Ramos (cell line): ENCODE results near the gene AP2A2.
"Not testable (repeated sequence)": the region's sequence is repeated elsewhere in the genome, so short reads cannot be mapped to it uniquely, and the experiment has no call there.

ENCODE experiments used
- in situ Hi-C: fragments of 300-500 bp; cut with MboI; formaldehyde crosslinking; loops from one replicate; pipeline ENCODE4 v1.14.3; 2022; ENCODE audit warnings: low sequenced_read_pairs; ENCODE audit not compliant: unreplicated experiment

Gene AP2A2

GRCh38 chr11:952406-953385, 27.0 kb downstream of the AP2A2 start:
- in situ Hi-C loops = no loop called here

DNA sequence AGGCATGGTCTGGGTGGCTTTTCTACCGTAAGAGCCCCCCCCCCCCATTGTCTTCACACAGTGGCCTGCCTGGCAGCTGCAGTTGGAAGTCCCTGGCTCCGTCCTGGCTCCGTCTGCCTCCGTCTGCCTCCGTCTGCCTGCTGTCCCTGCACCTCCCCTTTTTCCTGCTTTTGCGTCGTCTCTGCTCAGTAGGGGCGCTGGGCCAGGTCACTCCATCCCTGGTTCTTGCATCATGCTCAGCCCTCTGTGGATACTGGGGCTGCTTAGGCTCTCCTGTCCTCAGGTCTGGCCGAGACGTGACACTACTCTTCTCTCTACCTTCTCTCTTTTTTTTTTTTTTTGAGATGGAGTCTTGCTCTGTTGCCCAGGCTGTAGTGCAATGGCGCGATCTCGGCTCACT, 27.8 kb downstream of the AP2A2 start:
- in situ Hi-C loops = no loop called here

DNA sequence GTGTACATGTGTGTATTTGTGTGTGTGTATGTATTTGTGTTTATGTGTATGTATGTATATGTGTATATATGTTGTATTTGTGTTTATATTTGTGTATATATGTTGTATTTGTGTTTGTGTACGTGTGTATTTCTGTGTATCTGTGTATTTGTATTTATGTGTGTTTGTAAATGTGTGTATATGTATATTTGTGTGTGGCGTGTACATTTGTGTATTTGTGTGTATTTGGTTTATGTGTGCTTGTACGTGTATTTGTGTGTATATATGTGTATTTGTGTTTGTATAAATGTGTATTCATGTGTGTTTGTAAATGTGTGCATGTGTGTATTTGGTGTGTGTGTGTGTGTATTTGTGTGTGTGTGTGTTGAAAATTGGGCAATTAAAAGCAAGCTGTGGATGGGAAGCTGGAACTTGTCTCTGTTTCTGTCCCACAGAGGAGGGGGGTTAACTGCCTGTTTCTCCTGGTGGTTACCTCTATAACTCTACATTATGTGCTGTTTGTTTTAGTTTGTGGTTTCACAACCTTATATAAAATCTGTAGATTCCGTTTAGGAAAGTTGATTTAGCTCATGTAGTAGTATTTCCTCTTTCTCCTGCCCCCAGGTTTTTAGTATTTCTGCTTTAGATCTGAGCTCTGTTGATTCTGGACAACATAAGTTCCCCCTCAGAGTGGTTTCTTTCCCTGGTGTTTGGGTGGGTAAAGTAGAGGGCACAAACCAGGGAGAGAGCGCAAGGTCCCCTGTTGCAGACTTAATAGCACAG, 28.9 kb downstream of the AP2A2 start:
- in situ Hi-C loops = no loop called here

DNA sequence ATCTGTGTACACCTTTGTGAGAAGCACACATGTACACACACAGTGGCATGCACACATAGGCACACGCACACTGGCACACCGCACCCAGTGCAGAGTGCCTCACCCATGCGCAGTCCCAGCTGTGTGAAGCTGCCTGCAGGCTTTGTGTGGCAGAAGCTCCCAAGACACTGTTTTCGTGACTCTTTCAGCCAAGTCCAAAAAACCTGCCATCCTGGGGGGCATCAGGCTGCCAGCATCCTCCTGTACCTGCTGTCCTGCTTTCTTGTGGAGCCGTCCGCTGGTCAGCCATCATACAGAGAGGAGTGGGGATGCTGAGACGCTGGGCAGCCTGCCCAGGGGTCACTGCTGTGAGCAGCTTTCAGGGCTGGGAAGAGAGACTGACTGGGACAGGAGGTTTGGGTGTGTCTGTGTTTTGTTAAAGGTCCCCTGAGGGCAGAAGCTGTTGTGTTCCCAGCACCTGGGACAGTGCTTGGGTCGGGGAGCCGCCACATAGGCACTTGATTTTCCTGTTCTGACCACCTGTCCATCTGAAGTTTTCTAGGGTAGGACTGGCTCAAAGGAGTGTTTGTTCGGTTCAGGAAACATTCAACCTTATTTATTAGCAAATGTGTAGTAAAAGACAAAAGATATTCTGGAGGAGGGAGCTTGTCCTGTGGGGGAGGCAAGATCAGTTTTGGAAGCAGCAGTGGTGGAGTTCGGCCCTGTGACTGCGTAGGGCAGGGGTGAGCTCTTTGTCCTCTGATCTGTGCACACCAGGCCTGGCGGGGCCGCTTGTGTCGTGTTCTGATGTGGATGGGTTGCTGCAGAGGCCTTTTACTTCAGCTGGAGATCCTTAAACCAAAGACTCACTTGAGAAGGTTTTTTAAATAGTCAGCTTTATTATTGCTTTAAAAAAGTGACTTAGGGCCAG, 29.7 kb downstream of the AP2A2 start:
- in situ Hi-C loops = no loop called here

DNA sequence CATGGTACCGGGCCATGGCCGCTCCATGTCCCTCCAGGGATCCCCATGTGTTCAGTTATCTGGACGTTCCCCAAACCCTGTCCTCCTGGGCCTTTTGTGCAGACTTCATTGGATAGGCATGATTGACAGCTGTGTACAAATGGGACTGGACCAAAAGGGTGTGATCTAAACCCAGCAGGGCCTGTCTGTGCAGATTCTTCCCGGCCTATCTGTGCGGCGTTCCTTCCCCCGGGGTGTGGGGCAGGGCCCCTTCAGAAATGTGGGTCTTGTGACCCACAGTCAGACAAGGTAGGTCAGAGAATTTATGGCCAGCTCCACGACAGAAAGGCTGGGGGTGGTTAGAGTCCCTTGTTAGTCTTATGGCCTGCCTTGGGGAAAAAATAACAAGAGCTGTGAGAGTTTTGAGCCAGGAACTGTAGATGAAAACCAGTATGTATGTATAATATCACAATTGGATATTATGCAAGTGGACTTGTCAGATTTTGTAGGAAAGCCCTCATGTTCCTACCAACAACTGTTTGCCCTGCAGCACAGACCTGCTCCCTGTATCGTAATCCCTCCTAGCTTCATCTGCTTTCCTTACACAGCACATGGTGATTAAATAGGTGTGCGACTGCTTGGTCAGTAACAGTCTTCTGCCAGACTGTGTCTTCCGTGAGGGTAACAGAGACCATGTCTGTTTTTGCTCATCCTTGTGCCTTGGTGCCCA, 31.7 kb downstream of the AP2A2 start:
- in situ Hi-C loops = no loop called here

DNA sequence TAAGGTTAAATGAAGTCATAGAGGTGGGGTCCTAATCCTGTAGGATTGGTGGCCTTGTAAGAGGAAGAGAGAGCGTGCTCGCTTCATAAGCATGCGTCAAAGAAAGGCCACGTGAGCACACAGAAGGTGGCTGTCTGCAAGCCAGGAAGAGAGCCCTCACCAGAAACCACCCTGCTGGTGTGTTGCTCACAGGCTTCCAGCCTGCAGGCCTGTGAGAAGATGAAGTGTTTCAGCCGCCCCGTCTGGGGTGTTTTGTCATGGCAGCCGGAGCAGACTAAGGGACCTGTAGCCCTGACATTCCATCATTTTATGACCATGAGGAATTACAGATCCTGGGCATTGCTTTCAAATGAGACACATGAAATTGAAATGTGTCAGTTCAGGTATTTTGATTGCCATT, 32.4 kb downstream of the AP2A2 start:
- in situ Hi-C loops = no loop called here

DNA sequence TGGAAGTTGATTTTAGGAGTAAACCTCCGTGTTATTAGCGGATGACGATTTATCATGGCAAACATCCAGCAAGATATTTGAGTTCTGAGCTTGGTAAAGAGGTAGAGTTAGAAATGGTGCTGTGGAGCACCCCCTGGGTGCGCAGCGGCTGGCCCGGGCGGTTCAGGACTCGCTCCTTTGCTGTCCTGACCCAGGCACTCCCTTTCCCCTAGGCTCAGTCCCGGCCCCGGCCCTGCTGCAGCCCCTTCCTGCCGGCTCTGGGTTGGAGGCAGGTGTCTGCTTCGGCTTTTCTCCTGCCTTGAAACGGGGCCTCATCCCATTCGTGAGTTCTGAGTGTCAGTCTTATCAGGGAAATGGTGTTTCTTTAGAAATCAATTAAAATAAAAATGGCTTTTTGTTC, 33.4 kb downstream of the AP2A2 start:
- in situ Hi-C loops = no loop called here

DNA sequence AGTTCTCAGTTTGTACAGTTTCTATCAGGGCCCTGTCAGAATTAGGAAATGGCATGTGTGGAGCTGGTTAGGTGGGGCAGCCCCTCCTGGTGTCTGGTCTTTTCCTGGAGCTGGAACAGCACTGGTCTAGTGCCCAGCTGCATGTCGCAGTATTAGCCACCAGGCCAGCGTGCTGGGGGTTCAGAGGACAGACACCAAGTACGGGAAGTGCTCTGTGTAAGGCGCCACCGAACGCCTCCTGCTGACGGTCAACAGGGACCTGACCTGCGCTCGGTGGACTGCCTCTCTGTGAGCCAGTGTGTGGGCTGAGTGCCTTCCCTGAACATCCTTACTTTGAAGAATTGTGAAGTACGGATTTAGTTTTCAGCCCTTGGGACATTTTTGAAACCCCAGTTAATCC, 33.9 kb downstream of the AP2A2 start:
- in situ Hi-C loops = no loop called here

- in situ Hi-C loops = not testable (repeated sequence)
These were observed 35.7 kb downstream of the AP2A2 start for GRCh38 chr11:961310-961920.

GRCh38 chr11:961921-962320, 36.3 kb downstream of the AP2A2 start:
- in situ Hi-C loops = no loop called here

- in situ Hi-C loops = no loop called here
These were observed 37.0 kb downstream of the AP2A2 start for GRCh38 chr11:962688-963087.

- in situ Hi-C loops = no loop called here
These were observed 38.2 kb downstream of the AP2A2 start for GRCh38 chr11:963852-964251.

- in situ Hi-C loops = no loop called here
These were observed 39.6 kb downstream of the AP2A2 start for GRCh38 chr11:965206-965775.

GRCh38 chr11:967995-968751, 42.5 kb downstream of the AP2A2 start:
- in situ Hi-C loops = no loop called here

DNA sequence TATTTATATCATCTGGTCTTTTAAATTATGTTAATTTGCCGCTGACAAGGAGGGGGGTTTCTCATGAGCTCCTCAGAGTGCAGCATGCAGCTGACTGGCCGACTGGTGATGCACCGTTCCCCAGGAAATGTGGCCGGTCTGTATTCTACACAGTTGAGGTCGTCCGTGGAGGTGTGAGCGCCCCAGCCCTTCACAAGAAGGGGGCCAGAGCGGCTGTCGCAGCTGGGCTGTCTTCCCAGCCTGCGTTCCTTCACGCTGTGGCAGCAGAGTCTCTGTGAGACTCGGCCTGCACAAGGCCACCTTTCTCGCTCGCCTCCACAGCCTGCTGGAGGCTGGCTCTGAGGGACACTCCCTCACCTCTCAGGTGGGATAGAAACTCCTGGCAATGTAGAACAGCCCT, 43.2 kb downstream of the AP2A2 start:
- in situ Hi-C loops = no loop called here

DNA sequence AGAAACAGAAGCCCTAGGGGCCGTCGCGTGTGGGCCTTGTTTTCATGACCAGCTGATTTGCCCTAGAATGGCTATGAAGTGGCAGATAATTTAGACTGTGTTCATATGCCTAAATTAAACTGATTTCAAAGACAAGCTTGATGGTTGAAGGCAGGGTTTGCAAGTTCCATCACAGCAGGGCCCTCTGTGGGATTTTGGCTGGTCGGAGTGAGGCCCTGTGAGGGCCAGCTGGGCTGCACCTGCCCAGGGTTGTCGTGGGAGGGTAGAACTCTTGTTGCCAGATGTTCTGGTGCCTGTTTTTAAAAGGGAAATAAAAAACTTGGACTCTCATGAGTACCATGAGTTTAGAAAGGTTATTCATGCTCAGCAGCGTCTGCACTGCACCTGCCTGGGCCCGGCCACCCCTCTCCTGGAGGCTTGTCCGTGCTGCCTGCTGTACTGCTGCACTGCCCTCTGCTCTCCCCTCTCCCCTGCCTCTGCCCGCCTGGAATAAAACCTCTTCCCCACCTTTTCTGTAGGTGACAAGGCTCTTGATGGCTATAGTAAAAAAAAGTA, 44.1 kb downstream of the AP2A2 start:
- in situ Hi-C loops = no loop called here

- in situ Hi-C loops = no loop called here
These were observed 44.7 kb downstream of the AP2A2 start for GRCh38 chr11:970319-970871.
